HG02884 (cell line): ENCODE data around the gene PCBP3.
"Not testable (repeated sequence)": the region's sequence is repeated elsewhere in the genome, so short reads cannot be mapped to it uniquely, and the experiment has no call there.

Experiments used
- ATAC-seq: cut with Tn5 transposase; IDR thresholded peaks from one replicate; pipeline ENCODE4 v1.9.1; 2021; ENCODE audit warnings: mild to moderate bottlenecking, moderate library complexity; ENCODE audit not compliant: unreplicated experiment

PCBP3 gene

DNA sequence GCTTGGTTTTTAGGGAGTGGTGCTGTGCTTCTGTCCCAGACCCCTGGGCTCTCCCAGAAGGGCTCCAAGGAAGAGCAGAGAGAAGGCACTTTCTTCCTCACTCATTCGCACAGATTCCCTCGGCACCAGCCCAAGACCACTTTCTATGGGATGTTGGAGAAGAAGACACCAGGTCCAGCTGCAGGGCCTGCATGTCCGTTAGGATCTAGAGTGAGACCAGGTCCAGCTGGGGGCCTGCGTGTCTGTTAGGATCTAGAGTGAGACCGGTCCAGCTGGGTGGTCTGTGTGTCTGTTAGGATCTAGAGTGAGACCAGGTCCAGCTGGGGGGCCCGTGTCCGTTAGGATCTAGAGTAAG is 30.9 kb upstream of the PCBP3 start:
- not testable (repeated sequence) for ATAC-seq

DNA sequence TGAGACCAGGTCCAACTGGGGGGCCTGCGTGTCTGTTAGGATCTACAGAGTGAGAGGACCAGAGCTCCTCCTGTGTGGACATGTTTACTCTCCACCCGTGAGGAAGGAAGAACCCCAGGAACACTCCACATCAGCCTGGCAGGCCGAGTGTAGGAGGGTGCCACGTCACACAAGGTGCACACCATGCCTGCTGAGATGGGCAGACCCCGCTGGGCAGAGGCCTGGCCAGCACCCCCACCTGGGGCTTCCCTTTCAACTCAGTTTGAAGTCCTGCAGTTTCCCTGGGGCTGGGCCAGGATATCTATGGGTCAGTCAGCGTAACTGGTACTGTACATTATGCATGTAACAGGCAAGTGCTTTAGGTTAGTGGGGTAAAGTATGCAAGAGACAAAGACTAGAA is 30.1 kb upstream of the PCBP3 start:
- ATAC-seq: no peak

DNA sequence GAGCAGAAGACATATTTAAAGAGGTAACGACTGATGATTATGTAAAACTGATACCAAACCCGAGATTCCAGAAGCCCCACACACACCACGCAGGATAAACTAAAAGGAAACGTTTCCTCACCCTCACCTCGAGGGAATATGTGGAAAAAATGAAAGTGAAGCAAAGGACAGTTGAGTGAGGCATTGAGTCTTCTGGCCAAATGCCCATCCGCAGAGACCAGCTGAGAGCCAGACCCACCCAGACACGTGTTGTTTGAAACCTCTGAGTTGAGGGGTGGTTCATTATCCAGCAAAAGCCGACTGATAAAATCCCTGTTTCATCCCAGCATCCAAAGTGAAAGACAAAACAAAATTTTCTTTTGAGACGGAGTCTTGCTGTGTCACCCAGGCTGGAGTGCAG is 29.6 kb upstream of the PCBP3 start:
- no peak for ATAC-seq

DNA sequence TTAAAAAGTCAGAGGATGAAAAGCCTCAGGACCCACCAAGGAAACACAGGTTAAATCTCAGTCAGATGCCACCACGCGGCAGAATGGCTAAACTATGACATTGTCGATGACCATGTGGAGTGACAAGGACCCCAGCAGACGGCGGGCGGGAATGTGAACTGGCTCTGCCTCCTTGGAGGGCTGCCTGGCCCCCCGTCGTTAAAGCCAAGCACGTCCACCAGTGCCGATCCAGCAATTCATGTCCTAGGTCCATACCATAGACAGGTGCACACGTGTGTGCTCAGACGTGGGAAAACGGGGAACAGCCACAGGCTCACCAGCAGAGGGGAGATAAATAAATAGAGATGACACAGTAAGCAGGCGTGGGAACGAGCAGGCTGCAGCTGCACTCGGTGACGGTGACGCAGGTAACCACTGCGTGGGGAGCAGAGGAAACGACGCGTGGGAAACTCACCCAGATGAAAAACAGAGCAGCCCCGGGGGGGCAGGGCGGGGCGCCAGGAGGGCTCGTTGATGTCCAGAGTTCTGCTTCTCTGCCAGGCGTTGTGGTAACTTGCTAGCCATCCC is 28.3 kb upstream of the PCBP3 start:
- ATAC-seq: no peak

DNA sequence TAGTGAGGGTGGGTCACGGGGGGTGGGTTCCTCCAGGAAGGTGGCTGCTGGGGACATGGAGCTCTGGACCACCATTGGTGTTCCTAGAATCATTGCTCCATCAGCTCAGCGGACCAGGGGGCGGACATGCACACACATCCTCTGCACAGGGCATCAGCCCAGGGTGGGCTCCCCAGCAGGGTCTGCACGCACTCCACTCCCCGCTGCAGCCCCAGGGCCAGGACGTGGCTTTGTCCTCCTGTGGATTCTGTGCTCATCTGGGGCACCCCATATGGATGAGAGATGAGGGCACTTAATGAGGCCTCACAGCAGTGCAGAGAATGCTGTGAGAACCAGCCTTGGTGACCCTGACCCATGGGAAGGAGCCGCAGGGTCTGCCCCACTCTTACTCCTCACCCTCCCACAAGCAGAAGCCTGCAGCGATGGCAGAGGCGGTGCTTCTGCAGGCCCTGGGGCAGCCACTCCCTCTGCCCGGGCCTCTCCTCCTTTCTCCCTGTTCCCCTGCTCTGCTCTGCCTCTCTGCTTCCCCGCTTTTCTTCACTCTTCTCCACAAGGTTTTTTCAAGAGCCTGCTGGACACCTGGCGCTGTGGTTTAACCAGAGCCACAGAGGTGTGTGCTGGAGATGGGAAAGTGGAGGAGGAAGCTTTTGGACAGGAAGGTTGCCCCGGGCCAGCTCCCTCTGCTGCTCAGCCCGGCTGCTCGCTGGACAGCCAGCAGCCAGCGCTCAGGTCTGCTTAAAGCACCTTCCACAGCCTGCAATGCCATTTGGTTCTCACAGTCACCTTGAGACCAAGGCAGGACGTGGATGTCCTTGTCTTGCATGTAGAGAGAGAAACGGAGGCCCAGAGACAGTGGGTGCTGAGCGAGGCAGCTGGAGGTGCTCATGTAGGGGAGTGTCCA is 26.3 kb upstream of the PCBP3 start:
- ATAC-seq: no peak

DNA sequence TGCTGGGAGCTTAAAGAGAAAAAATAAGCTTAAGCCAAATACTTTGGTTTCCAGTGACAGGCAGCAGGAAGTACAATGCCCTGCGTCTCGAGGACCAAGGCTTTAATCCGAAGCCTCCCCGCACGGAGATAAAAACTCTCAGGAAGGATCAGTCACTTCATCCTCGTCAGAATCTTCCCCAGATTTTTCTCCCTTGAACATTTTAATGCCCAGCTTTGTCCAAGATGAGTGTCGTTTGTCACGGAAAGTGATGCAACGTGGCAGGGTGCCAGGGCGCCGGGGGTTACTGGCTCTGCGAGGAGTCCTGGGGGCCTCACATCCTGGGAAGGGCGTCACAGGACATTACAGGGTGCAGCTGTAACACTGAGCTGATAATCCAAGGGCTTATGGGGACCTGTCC is 25.2 kb upstream of the PCBP3 start:
- no peak for ATAC-seq

DNA sequence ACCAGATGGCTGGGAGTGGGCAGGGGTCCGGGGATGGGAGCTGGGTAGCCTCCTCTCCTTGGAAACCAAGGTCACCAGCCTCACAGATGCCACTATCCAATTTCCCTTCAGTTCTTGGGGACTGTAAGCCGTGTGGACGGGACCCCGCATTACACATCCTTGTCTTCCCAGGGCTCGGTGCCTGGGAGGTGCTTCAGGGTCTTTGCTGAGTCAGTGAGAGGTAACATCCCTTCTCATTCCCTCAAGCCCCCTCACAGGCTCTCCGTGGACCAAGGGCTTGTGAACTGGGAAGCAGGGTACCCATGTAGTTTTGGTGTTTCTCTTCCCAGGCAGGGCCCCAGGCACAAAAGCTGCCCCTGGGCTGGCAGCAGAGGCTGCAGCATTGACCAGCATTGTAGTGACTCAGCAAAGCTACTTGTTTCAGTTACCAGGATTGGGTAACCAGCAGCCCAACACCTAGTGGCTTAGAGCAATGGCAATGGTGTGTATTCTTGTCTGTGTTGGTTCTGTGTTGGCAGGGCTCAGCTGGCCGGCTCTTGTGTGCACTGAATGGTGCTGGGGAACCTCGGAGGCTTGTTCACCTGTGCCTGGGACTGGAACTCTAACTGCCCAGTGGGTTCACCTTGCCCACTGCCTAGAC is 24.6 kb upstream of the PCBP3 start:
- ATAC-seq: no peak

DNA sequence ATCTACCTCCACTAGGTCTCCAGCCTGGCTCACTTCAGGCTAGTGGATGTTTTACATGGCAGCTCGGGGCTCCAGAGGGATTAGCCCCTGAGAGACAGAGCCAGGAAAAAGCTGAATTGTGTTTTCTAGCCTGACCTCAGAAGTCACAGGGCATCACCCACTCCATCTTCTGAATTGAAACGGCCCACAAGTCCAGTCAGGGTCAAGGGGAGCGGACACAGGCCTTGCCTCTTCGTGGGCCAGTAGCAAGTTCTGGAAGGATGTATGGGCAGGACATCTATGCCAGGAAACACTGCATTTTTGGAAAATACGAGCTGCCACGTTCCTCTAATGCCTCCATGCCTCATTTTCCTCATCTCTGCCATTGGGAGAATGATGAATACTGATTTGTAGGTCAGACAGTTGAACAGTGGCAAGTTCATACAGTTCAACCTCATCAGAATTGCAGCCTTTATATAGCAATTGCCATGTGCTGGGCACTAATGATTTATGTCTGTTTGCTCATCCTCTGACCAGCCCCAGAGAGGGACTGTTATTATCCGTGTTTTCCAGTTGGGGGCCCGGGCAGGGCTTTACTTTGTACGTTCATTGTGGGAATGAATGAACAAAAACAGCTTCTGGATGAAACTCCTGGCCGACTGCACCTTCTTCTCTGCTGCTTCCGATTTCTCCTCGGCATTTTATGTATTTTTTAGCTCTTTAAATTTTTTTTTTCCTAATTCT is 23.2 kb upstream of the PCBP3 start:
- no peak for ATAC-seq

DNA sequence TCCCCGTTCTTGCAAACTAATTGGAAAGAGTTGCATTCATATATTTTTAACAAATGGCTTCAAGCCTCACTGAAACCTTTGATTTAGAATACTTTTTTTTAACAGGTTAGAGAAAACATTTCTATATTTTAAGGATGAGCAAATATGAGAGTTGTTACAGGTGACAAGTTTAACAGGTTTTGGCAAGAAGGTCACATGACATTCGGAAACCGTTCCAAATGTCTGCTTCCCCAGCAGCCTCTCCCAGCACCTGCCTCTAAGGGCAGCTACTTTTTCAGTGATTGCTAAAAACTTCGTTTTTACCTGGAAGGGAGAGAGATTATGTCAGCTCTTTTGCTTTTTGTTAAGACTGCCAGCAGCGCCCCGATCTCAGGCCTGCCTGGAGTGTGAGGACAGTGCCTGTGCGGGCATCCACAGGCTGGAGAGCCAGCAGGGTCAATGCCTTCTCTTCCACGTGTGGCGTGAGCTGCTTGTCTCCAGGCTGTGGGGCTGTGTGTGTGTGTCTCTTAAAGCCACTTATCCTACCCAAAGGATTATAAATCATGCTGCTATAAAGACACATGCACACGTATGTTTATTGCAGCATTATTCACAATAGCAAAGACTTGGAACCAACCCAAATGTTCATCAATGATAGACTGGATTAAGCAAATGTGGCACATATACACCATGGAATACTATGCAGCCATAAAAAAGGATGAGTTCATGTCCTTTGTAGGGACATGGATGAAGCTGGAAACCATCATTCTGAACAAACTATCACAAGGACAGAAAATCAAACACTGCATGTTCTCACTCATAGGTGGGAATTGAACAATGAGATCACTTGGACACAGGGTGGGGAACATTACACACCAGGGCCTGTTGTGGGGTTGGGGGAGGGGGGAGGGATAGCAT is 21.8 kb upstream of the PCBP3 start:
- ATAC-seq: not testable (repeated sequence)

DNA sequence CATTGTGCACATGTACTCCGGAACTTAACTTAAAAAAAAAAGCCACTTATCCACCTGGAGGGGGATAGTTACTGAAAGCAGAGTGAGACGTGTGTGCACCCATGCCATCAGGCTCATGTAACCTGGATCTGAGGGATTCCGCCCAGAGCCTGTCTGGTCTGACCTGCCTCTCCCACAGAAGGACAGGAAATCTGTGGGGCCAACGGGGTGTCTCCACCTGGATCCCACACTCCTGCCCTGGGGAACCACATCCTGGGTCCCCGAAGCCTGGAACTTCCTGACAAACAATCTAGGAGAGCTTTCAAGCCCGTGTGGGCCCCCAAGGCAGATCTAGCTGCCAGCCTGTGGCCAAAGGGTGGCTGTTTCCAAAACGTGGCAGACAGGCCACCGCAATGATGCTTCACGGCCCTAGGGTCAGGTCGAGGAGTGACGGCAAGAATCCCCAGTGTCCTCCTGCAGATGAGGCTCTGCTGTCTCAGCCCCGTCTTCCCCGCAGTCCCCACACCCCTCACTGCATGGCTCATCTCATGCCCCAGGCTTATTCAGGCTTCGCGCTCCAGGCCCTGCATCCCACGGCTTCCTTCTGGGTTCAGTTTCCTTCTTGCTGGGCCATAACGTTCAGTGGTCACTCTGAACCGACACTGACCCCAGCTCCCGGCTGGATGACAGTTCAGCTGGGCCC is 21.0 kb upstream of the PCBP3 start:
- no peak for ATAC-seq

DNA sequence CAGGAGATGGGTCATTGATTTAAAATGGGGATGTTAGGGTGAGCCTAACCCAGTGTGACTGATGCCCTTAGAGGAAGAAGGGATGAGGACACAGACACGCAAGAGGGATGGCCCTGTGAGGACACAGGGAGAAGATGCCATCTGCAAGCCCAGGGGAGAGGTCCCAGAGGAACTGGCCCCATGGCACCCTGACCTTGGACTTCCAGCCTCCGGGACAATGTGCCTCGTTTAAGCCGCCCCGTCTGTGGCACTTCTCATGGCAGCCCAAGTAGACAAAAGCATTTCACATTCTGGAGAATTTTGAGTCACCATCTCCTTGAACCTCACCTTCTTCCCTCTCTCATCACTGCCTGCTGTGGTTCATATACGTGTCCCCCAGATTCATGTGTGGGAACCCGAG is 20.1 kb upstream of the PCBP3 start:
- ATAC-seq: no peak

DNA sequence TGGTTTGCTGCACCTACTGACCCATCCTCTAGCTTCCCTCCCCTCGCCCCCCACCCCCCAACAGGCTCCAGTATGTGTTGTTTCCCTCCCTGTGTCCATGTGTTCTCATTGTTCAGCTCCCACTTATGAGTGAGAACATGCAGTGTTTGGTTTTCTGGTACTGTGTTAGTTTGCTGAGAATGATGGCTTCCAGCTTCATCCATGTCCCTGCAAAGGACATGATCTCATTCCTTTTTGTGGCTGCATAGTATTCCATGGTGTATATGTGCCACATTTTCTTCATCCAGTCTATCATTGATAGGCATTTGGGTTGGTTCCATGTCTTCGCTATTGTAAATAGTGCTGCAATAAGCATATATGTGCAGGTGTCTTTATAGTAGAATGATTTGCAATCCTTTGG is 17.4 kb upstream of the PCBP3 start:
- ATAC-seq: not testable (repeated sequence)

DNA sequence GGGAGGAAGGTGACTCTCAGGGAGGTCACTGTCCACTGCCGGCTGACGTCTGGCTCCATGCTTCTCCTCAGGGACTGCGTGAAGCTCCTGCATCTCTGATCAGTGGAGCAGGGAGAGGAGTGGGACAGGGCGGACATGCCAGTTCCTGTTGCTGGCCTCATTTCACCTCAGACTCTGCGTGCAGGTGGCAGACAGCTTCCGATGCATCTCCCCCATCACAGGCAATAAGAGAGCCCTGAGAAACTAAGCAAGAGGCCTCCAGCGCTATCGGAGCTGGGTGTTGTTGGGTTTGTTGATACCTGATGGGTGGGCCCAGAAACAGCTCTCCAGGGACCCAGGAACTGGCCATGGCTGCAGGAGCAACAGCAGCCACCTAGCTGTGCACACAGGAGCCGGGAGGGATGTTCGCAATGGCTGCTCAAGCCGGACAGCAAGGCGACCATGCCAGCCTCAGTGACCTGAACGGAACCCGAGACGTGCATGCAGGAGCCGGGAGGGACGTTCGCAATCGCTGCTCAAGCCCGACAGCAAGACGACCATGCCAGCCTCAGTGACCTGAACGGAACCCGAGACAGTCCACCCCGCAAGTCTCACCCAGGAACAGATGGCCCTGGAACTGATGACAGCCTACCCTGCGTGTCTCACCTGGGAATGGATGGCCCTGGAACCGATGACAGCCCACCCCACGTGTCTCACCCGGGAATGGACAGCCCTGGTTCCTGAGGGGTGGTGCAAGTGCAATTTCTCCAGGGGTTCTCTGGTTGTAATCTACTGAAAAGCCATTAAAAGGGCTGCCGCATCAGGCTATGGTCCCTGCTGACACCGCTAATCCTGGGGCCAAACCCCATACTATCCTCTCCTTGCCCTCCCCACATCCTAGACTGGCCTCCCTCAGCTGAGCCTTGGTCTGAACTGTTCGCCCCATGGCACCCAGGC is 14.2 kb upstream of the PCBP3 start:
- no peak for ATAC-seq

DNA sequence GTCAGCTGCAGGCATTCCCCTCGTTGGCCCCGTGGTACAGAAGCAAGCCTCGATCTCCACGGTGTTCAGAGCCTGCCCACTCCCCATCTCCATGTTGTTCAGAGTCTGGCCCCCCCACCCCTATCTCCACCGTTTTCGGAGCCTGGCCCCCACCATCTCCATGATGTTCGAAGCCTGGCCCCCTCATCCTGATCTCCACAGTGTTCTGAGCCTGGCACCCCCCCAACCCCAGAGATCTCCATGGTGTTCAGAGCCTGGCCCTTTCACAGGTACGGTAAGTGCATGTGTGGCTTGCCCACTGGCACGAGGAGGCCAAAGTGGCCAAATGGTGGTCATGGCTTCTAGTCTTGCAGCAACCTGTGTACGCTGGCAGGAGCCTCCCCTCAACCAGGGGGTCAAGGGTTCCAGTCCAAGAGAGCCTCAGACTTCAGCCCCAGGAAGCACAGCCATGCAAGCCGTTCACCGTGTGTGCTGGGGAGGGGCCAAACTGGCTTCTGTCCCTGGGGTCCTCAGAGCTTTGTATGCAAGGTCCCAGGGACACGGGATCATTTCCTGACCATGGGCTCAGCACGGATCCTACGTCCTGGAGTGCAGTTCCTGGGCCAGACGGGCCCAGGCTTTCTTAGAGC is 13.3 kb upstream of the PCBP3 start:
- no peak for ATAC-seq

DNA sequence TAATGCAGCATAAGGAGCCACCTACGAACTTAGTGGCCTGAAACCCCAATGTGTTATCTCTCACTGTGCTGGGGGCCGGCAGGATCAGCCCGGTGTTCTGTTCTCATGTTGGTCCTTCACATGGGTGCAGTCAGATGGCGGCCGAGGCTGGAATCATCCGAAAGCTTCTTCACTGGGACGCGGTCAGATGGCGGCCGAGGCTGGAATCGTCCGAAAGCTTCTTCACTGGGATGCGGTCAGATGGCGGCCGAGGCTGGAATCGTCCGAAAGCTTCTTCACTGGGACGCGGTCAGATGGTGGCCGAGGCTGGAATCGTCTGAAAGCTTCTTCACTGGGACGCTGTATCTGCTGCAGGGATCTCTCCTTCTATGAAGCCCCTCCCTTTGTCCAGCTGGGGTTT is 12.6 kb upstream of the PCBP3 start:
- ATAC-seq: no peak

DNA sequence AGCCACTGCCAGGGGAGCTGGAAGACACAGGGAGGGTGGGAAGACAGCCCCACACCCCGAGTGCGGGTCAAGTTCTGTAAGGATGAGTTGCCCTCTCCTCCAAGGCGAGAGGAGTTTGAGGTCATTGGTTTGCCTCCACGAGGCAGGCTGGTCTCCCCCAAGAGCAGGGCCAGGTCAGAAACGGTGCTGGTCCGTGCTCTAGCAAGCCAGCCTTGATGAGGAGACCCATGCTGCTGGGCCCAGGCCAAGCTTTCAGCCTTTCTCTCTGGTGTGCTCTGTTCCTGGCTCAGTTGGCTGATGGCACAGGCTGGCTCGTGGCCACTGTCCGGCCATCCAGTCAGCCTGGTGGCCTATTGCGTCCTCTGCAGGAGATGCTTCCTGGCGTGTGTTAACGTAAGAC is 12.0 kb upstream of the PCBP3 start:
- no peak for ATAC-seq

DNA sequence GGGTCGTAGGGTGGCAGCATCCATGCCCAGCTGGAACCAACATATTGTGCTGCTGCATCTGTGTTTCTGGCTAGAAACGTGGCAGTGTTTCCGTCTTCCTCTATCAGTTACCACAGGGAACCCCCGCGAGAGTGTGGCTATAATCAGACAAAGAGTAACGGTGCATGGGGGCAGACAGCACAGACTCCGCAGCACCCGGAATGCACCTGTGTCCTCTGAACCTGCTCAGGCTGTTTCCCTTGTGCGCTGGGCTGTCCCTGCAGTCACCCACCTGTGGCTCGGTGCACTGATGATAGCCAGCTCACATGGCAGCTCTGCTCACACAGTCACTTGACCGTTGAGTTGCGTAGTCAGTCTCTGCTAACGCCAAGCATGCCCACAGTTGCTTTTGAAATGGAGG is 11.4 kb upstream of the PCBP3 start:
- no peak for ATAC-seq

DNA sequence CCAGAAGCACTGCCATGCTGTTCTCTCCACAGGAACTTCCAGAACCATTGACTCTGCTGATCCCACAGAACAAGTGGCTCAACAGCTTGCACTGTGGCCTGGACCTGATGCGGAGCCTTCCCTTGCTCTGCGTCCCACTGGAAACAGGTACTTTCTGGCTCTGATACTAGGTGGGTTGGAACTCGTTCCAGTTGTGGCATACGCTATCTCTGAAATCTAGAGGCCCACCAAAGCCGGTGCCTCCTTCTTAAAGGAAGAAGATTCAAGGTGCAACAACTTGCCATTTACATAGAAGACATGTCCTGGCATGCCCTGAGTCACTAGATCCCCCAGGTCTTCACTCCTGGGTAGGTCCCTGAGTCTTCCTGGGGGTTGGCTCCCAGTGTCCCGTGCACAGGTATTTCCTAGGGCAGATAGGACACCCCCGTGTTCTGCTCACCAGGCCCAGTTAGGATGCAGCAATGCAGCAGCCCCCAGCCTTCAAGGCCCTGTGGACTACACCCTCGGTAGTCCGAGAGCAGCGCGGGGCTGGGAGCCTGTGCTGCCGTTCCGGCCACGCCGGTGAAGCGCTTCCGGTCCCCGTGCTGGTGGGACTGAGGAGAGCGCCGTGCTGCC is 10.8 kb upstream of the PCBP3 start:
- ATAC-seq: no peak
